Loucy (cell line): ENCODE data around the gene EXO5.

Source experiments
- CTCF ChIP-seq: fragments of 200-600 bp; sonication (generic); conservative IDR thresholded peaks from 2 replicates; pipeline ENCODE4 v1.5.1; 2014; ENCODE audit warnings: mild to moderate bottlenecking, antibody characterized with exemption, low read length
- EZH2phosphoT487 ChIP-seq: fragments of 200-600 bp; IDR thresholded peaks from 2 replicates; pipeline ENCODE4 v1.6.1; 2018; ENCODE audit warnings: antibody characterized with exemption, mild to moderate bottlenecking, moderate library complexity, borderline replicate concordance

GRCh38 chr1:40532844-40533424, 24.4 kb downstream of the EXO5 start:
- TF ChIP-seq CTCF (peak; percentile 83), EZH2phosphoT487 (no peak)
